ENCODE measurements around the gene MTHFR.

MTHFR gene

DNA sequence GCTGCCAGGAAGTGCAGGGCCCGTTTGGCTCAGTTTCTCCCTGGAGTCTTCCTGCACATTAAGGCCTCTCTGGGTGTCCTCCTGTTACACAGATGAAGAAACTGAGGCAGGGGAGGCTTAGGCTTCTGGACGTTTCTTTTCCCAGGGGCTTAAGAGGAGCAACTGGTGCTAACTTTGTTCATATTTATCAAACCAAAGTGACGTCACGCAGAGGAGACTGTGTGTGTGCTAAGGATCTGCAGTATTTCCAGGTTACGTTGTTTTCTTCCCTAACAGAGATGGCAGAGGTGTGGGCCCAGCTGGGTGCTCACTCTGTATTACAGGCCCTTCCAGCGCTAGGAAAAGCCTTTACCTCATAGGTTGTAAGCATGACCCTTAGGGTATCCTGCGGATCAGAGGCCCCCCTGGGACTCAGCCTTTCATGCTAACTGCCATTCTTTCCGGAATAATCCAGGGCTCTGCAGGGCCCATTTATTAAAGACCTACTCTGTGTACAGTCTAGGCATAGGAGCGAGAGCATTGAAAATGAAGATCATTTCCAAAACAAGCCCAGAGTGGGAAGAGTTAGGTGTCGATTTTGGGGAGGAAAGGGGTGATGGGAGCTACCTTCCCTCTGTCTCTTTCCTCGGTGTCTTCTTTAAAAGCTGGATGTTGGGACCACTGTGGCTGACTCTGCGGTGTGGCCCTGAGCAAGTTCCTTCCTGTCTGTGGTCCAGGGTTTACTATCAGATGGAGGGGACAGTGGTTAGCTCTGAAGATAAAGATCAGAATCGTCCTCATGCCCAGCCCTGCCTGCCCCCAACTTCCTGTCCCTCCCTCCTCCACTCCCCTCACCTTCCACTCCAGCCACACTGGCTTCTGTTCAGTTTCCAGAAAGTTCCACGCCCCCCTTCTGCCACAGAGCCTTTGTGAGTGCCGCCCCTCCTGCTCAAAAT is 65.2 kb downstream of the MTHFR start:
- H3K9me3 ChIP-seq (ENCODE audit: insufficient read depth, low read depth, low read length), result no peaks in the 10 kb centered on the region
- no peak overlapping the region for H3K27ac ChIP-seq (ENCODE audit: low read length)
- H3K27me3 ChIP-seq (ENCODE audit: insufficient read depth, low read length), result no peaks in the 10 kb centered on the region
- 0 out of 2 replicates have a peak, but pooled peaks cover 5% of the 10 kb centered on the region for H3K36me3 ChIP-seq (ENCODE audit: insufficient read depth, low read depth, low read length)
- H3K4me1 ChIP-seq (ENCODE audit: insufficient read depth, low read length), result peaks cover 11% of the 10 kb centered on the region
- H3K9ac ChIP-seq (ENCODE audit: low read depth, low read length), result no peak overlapping the region
- H3K4me3 ChIP-seq (ENCODE audit: low read length), result no peak overlapping the region

DNA sequence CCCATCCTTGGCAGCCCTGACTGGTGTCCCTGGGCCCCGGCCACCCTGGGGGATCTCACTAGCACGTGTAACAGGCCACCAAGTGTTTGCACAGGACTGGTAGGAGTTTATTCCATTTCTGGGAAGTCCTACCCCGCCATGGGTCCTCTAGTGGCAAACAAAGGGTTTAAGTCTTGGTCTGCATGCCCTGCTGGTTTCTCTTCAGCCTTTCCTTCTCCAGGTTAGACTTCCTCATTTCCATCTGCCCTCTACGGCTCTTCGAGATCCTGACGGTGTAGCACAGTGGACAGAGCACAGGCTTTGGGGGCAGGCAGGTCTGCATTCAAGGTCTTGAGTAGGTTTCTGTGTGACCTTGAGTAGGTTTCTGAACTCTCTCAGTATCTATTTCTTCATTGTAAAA is 67.0 kb downstream of the MTHFR start:
- Histone ChIP-seq H3K9me3 (ENCODE audit: insufficient read depth, low read depth, low read length) (no peaks in the 10 kb centered on the region), H3K27ac (ENCODE audit: low read length) (no peak overlapping the region), H3K4me1 (ENCODE audit: insufficient read depth, low read length) (peaks cover 11% of the 10 kb centered on the region)

GRCh38 chr1:11738096-11738495 is 67.7 kb downstream of the MTHFR start:
- Histone ChIP-seq H3K9me3 (ENCODE audit: insufficient read depth, low read depth, low read length) (no peaks in the 10 kb centered on the region), H3K4me3 (ENCODE audit: low read length) (no peak overlapping the region), H3K9ac (ENCODE audit: low read depth, low read length) (peak overlapping the region; percentile 91; the same call in 1 of the 2 replicates), H3K36me3 (ENCODE audit: insufficient read depth, low read depth, low read length) (0 out of 2 replicates have a peak, but pooled peaks cover 5% of the 10 kb centered on the region), H3K27me3 (ENCODE audit: insufficient read depth, low read length) (no peaks in the 10 kb centered on the region), H3K4me1 (ENCODE audit: insufficient read depth, low read length) (peaks cover 11% of the 10 kb centered on the region), H3K27ac (ENCODE audit: low read length) (peak overlapping the region; percentile 41)

More for the DNA sequence above, 67.0 kb downstream of the MTHFR start:
- no peak overlapping the region for H3K4me3 ChIP-seq (ENCODE audit: low read length)
- no peak overlapping the region for H3K9ac ChIP-seq (ENCODE audit: low read depth, low read length)
- H3K27me3 ChIP-seq (ENCODE audit: insufficient read depth, low read length), result no peaks in the 10 kb centered on the region
- 0 out of 2 replicates have a peak, but pooled peaks cover 5% of the 10 kb centered on the region for H3K36me3 ChIP-seq (ENCODE audit: insufficient read depth, low read depth, low read length)

DNA sequence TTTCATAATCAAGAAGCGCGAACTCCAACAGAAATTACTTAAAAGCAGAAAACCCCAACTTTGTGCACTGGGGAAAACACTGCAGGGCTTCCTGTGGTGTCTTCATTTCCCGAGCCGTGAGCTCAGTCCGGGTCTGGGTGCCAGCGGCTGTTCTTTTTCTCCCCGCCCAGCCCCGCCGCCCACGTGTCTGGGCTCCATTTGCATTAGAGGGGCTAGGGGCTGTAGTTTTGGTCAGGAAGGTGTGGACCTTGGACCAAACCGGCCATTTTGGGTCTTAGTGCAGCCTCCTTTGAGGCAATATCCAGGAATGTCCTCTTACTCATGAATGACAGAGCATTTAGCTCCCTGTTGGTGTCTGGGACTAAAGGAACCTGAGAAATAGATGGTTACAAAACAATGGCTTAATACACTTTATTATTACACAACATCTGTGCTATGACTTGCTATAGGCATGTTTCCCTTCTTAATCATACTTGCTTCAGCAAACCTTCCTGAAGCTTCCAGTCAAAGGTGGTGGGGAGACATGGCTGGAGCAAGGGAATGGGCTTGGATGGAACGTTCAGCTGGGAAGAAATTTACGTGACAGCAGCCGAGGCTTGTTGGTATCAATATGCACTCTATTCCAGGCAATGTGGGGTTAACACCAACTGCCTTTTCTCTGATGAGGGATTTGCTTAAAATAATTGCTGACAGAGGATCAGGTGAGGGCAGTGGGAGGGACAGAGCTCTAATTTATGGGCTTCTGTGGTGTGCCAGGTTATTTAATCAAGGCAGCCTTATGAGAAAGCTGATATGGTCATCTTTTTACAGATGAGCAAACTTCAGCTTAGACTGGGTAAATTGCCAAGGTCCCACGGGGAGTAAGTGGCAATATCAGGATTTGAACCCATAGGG is 68.8 kb downstream of the MTHFR start:
- no peaks in the 10 kb centered on the region for H3K9me3 ChIP-seq (ENCODE audit: insufficient read depth, low read depth, low read length)
- peak overlapping the region; percentile 91 for H3K9ac ChIP-seq (ENCODE audit: low read depth, low read length)
- H3K27ac ChIP-seq (ENCODE audit: low read length), result peak overlapping the region; percentile 98
- no peaks in the 10 kb centered on the region for H3K27me3 ChIP-seq (ENCODE audit: insufficient read depth, low read length)
- H3K36me3 ChIP-seq (ENCODE audit: insufficient read depth, low read depth, low read length), result 0 out of 2 replicates have a peak, but pooled peaks cover 5% of the 10 kb centered on the region
- H3K4me3 ChIP-seq (ENCODE audit: low read length), result peak overlapping the region; percentile 95
- H3K4me1 ChIP-seq (ENCODE audit: insufficient read depth, low read length), result peaks cover 13% of the 10 kb centered on the region

- peak within 1 kb of the TSS; percentile 95 for H3K4me3 ChIP-seq (ENCODE audit: low read length)
- no peaks in the 10 kb centered on the region for H3K27me3 ChIP-seq (ENCODE audit: insufficient read depth, low read length)
- peaks cover 18% of the 10 kb centered on the region for H3K4me1 ChIP-seq (ENCODE audit: insufficient read depth, low read length)
- 0 out of 2 replicates have a peak, but pooled peaks cover 5% of the 10 kb centered on the region for H3K36me3 ChIP-seq (ENCODE audit: insufficient read depth, low read depth, low read length)
- H3K9ac ChIP-seq (ENCODE audit: low read depth, low read length), result peak within 1 kb of the TSS; percentile 91
- peak within 1 kb of the TSS; percentile 98 for H3K27ac ChIP-seq (ENCODE audit: low read length)
- H3K9me3 ChIP-seq (ENCODE audit: insufficient read depth, low read depth, low read length), result no peaks in the 10 kb centered on the region
Observed at GRCh38 chr1:11735854-11736745, 69.7 kb downstream of the MTHFR start, which contains the start of gene AGTRAP. Gene AGTRAP, plus strand, starts transcription at chr1:11736136. Its CDS starts 73 bp downstream, at chr1:11736209.

All from iPS-20b (cell line).